ENCODE results near the gene PDZRN3.

DNA sequence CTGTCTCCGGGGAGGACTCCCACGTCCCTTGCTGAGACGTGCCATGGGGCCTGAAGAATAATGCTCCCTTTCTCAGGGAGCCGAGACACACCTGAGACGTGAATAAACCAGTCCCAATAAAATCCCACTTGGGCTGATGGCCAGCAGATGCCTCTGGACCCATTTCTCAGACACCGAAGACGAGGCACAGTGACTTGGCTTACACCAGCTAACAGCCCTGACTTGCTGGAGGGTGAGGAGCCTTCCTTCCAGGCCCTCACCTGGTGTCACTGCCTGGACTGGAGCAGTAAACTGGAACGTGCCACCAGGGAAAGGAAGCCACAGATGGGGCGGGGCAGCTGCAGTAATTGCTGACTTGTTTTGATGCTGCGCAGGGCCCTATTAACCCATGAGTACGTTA, 189.7 kb downstream of the PDZRN3 start:
- TF ChIP-seq CTCF (conservative IDR thresholded peaks at IDR 0.05 in 1 of 2, IDR thresholded peaks at IDR 0.05 in 1 of 2; ENCODE audit: extremely low read depth in 1 of 2, insufficient read depth in 1 of 2, low read depth in 1 of 2, low read length in 2 of 2), result no peak
- TF ChIP-seq EZH2 (IDR thresholded peaks at IDR 0.05; ENCODE audit: borderline replicate concordance, low read length), result no peak

All from mammary epithelial cell (primary cell).